Epithelial cell of prostate (primary cell): ENCODE data around the gene ZNF532.
"Not testable (repeated sequence)": the region's sequence is repeated elsewhere in the genome, so short reads cannot be mapped to it uniquely, and the experiment has no call there.

Experiments used
- DNase-seq: peaks from one replicate; pipeline ENCODE4 v3.0.0-alpha.2; 2011; ENCODE audit warnings: low read depth, low spot score
- H3K27ac ChIP-seq: fragments of 450-650 bp; 2 replicates; pipeline ENCODE4 v1.5.1; 2017; ENCODE audit warnings: mild to moderate bottlenecking

ZNF532 gene

DNA sequence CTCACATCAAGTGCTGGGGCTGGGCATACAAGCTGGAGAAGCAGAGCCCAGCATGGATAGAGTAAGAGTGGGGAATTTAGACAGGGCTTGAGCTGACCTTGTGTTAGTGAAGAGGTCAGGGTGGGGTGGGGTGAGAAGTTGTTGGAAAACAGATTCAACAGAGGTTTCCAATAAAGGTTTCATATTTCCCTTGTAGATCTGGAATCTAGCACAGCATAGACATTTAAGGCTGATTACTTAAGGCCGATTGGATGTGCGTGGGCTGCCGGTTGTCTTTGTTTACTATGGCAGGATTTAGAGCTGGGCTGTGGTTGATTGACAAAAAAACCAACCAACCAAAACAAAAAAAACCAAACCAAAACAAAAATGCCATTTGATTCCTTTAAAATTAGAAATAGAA, 160.2 kb downstream of the ZNF532 start:
- DNase-seq, result no peak
- no peak overlapping the region for H3K27ac ChIP-seq

DNA sequence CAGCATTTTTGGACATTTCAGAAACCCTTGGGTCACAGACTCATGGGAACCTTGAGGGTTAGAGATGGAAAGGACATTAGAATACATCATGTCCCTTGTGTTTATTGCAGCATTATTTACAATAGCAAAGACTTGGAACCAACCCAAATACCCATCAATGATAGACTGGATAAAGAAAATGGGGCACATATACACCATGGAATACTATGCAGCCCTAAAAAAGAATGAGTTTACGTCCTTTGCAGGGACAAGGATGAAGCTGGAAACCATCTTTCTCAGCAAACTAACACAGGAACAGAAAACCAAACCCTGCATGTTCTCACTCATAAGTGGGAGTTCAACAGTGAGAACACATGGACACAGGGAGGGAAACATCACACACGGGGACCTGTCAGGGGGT, 160.9 kb downstream of the ZNF532 start:
- DNase-seq, H3K27ac ChIP-seq: not testable (repeated sequence)

DNA sequence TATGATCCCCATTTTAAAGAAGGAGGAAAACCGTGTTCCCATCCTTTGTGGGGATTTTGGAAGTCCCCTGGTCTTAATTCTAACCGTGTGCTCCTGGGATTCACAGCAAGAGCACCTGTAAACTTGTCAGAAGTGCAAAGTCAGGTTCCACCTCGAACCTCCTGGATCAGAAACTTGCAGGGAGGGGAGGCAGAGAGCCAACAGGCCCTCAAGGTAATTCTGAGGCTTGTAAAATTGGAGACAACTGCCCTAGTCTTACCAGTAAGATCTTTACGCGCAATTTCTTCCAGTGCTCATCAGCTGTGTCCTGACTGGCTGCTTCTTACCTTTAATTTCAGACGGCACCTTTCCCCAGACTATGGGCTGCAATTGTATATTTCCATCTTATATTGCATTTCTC, 161.7 kb downstream of the ZNF532 start:
- no peak for DNase-seq
- H3K27ac ChIP-seq, result no peak overlapping the region

DNA sequence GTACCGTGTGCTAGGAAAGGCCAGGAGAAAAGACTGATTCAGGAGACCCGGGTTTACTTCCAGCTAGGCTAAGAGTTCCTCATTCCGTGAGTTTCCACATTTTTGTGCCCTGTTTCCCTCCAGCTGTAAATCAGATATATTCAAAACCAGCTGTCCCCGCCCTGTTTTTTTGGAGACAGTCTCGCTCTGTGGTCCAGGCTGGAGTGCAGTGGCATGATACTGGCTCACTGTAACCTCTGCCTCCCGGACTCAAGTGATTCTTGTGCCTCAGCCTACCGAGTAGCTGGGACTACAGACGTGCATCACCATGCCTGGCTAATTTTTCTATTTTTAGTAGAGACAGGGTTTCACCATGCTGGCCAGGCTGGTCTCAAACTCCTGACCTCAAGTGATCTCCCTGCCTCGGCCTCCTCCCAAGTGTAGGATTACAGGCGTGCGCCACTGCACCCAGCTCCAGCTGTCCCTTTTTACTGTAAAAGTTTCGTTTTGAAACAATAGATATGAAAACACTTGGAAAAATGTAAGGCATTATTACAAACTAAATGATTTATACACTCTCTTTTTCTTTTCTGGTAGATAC, 162.2 kb downstream of the ZNF532 start:
- no peak for DNase-seq
- H3K27ac ChIP-seq, result no peak overlapping the region

DNA sequence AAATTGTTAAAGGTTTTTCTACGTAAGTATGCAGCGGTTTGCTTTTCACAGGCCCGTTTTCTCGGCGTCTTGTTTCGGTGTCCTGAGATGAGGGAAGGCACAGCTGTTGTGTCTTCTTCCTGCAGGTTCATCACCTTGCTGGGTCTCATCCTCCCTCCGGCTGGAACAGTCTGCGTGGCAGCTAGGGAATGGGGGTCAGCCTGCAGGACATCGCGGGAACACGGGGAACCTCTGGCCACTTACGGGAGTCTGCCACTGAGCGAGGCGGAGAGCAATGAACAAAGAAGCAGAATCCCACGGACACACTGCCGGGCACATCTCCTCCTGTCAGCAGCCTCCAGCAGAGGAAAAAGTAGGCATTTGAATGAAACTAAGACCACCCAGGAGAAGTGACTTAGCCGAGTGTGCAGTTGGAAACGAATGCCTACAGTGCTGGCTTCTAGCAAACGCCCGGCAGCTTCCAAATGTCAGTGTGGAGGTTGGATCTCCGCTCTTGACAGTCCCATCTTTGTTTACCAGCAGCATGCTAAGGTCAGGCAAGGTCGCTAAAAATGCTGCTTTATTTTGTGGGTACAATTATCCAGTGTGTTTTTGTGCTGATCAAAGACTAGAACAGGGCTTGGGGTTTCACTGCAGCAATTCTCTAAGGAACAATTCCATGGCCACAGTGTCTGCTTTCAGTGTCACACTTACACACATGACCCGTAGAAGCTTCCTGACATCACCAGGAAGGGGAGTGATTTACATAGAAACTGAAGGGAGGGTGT, 165.2 kb downstream of the ZNF532 start:
- no peak for DNase-seq
- H3K27ac ChIP-seq, result no peak overlapping the region

DNA sequence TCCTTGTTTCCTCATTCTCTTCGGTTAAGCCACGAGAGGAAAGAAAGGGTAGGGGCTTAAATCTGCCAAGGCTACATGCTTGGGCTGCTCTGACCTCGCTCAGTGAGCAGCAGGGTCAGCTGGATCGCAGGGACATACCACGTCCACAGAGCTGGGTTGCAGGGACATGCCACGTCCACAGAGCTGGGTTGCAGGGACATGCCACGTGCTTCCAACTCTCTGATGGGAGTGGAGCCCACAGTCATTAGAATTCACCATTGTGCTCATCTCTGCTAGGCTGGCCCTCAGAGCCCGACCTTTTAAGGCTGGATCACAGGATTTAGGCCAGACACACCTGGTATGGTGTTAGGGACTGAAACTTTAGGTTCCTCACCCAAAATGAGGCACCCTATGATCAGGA, 167.6 kb downstream of the ZNF532 start:
- no peak for DNase-seq
- H3K27ac ChIP-seq, result no peak overlapping the region

DNA sequence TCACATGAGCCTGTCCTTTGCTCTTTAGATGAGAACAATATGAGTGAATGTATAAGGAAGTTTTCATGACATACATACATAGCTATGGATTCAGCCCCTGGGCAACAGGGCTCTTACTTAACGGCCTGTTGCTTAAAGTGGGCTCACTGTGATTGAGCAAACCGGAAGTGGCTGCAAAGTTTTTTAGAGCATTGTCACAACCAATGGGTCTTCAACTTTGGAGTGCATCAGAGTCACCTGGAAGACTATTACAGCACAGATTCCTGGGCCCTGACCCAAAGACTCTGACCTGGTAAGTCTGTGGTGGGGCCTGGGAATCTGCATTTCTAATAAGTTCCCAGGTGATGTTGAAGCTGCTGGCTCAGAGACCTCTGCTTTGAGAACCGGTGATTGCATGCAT, 168.7 kb downstream of the ZNF532 start:
- no peak overlapping the region for H3K27ac ChIP-seq
- DNase-seq, result no peak

DNA sequence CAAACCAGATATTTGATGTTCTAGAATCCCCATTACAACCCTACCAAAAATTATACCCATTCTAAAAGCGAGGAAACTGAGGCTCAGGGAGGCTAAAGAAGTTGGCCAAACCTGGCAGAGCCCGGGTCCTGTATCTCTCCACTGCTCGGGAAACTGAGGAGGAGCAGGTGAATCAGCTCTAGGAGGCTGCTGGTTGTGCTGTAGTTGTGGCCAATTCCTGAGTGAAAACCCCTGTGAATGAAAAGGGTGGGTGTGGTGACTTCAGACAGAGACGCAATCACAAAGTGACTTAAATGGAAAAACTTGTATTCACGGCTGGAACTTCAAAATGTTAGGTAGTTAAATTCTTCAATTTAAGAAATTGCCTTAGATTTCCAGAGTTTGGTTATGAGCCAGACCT, 169.3 kb downstream of the ZNF532 start:
- H3K27ac ChIP-seq, result no peak overlapping the region
- DNase-seq, result no peak

DNA sequence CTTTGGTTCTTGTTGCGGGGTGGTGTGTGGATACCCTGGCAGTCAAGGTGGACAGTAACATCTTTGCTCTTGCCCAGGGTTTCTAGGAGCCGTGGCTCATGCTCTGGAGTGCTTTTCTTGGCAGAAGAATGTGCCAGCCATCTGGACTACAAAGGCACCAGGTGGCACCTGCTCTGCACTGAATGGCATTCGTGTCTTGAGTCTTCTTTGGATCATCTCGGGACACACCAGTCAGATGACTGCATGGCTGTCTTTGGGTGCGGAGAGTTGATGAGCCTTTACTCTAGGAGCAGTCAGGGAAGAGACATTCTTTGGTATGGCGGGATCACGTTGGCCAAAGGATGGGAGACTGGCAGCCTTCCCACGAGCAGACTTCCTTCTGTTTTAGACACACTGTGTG, 170.9 kb downstream of the ZNF532 start:
- DNase-seq, result no peak
- H3K27ac ChIP-seq, result no peak overlapping the region
